ENCODE results near the gene ROPN1L. TPM values are rescaled to one million over a fixed set of nuclear protein-coding genes. Genes with fewer than 3 reads are reported as not detected.

Gene ROPN1L
- total and polyA plus RNA-seq, 10 of the 15 experiments (the other 5 are each of a cell fraction or from before 2014, with no cell fraction given) = 0.07 to 0.38 (median 0.22) TPM; not detected in 6

- peaks cover 5% of the 10 kb centered on the region; the same call in 1 of the 2 replicates for H3K4me1 ChIP-seq (ENCODE audit: control insufficient read depth, insufficient read depth, low read length)
- RAD21 ChIA-PET (ENCODE audit: unreplicated experiment) = no interaction called here
- CTCF ChIA-PET = no interaction called here
- no TSS peak for BruUV-seq (replicated peaks)
- no peak overlapping the region for H3K9ac ChIP-seq (ENCODE audit: control insufficient read depth, insufficient read depth, low read length)
- FAIRE-seq (no peak), DNase-seq (ENCODE audit: low read depth, low spot score) (no peak), ATAC-seq (no peak)
- POLR2A ChIA-PET = no interaction called here
- no peak overlapping the region for H3K27ac ChIP-seq (ENCODE audit: control insufficient read depth, insufficient read depth)
- no peak for TF ChIP-seq IKZF2 (IDR thresholded peaks at IDR 0.05)
- TF ChIP-seq BMI1 (IDR thresholded peaks at IDR 0.05; ENCODE audit: borderline replicate concordance) = no peak
- no peak for TF ChIP-seq TBL1XR1 (IDR thresholded peaks at IDR 0.05; ENCODE audit: low read depth, low read length)
- TF ChIP-seq IRF4 (IDR thresholded peaks at IDR 0.05; ENCODE audit: low read depth, low read length) = no peak
- no peak for TF ChIP-seq MTA3 (IDR thresholded peaks at IDR 0.05; ENCODE audit: borderline replicate concordance, low read length)
- TF ChIP-seq BCL3 (IDR thresholded peaks at IDR 0.05; ENCODE audit: borderline replicate concordance, insufficient read depth, low read depth, low read length, poor library complexity, severe bottlenecking) = no peak
- no peak for TF ChIP-seq ATF7 (IDR thresholded peaks at IDR 0.05; ENCODE audit: low read depth)
- TF ChIP-seq MTA2 (IDR thresholded peaks at IDR 0.05; ENCODE audit: low read depth) = no peak
- TF ChIP-seq HDGF (IDR thresholded peaks at IDR 0.05) = no peak
- TF ChIP-seq PAX5 (IDR thresholded peaks at IDR 0.05; ENCODE audit: borderline replicate concordance, low read depth, low read length) = no peak
- no peak for TF ChIP-seq ATF2 (IDR thresholded peaks at IDR 0.05; ENCODE audit: low read length)
- TF ChIP-seq IRF5 (IDR thresholded peaks at IDR 0.05; ENCODE audit: borderline replicate concordance) = no peak
- no peak for TF ChIP-seq RB1 (IDR thresholded peaks at IDR 0.05; ENCODE audit: borderline replicate concordance)
- no peak for TF ChIP-seq STAT1 (conservative IDR thresholded peaks at IDR 0.05)
- TF ChIP-seq RELA (IDR thresholded peaks at IDR 0.05; ENCODE audit: borderline replicate concordance, partially characterized antibody) = no peak
- no peak for TF ChIP-seq TCF12 (IDR thresholded peaks at IDR 0.05; ENCODE audit: low read depth, low read length)
- no peak for TF ChIP-seq E2F4 (IDR thresholded peaks at IDR 0.05; ENCODE audit: low read depth, low read length)
- no peak for TF ChIP-seq NR2C1 (IDR thresholded peaks at IDR 0.05)
- TF ChIP-seq STAT3 (IDR thresholded peaks at IDR 0.05; ENCODE audit: low read depth, low read length) = no peak
- SMC1A ChIA-PET (ENCODE audit: uncharacterized antibody, unreplicated experiment) = no interaction called here
- 64% methylated on average over 11 of the region's 11 CpGs for WGBS (ENCODE audit: insufficient coverage, insufficient replicate concordance, low lambda C conversion rate, missing lambda C conversion rate)
- no peak overlapping the region for H3K4me2 ChIP-seq (ENCODE audit: control insufficient read depth, insufficient read depth)
- H4K20me1 ChIP-seq (ENCODE audit: control insufficient read depth, insufficient read depth) = no peaks in the 10 kb centered on the region
- intact Hi-C loops (cut with micrococcal nuclease; ENCODE audit: unreplicated experiment) (no loop called here), in situ Hi-C loops (cut with MboI) (loop anchor here (25.0 kb wide), 2 partner anchors 723 to 1548 kb away; no protein-coding TSS in a partner anchor)
- H3K36me3 ChIP-seq (ENCODE audit: control insufficient read depth in 2 of 2, insufficient read depth in 2 of 2, low read length in 1 of 2) = no peaks in the 10 kb centered on the region
- no peaks in the 10 kb centered on the region for H3K79me2 ChIP-seq (ENCODE audit: control insufficient read depth, insufficient read depth, low read length)
- no peaks in the 10 kb centered on the region; a peak in 2 of 4 replicates for H3K27me3 ChIP-seq (replicated peaks in 1 of 2; ENCODE audit: control insufficient read depth in 2 of 2, insufficient read depth in 2 of 2, low read length in 1 of 2)
- H3K9me3 ChIP-seq (replicated peaks; ENCODE audit: control insufficient read depth, insufficient read depth, low read length) = no peaks in the 10 kb centered on the region
- H3K4me3 ChIP-seq = no peak overlapping the region
- H2AFZ ChIP-seq (ENCODE audit: control insufficient read depth, low read depth, low read length) = no peak overlapping the region
These were observed 22.5 kb downstream of the ROPN1L start for GRCh38 chr5:10464173-10464572.

Measured in GM12878 (cell line).